SKM-1 treated with dmso at 0.1 percent for 144 hours (cell line): ENCODE results near the gene HPCAL1.

Experiments used
- DNase-seq: peaks from one replicate; lab custom pipeline; 2025; ENCODE audit not compliant: unreplicated experiment; lab: John Stamatoyannopoulos, UW

Gene HPCAL1

GRCh38 chr2:10269291-10269690 lies 33.4 kb upstream of the HPCAL1 start:
- DNase-seq: no peak

GRCh38 chr2:10269711-10270610 lies 32.7 kb upstream of the HPCAL1 start:
- DNase-seq: no peak

GRCh38 chr2:10271509-10271908 lies 31.2 kb upstream of the HPCAL1 start:
- DNase-seq: no peak

GRCh38 chr2:10271946-10272345 lies 30.8 kb upstream of the HPCAL1 start:
- no peak for DNase-seq

GRCh38 chr2:10272464-10272863 lies 30.2 kb upstream of the HPCAL1 start:
- DNase-seq: no peak

GRCh38 chr2:10273215-10274175 lies 29.2 kb upstream of the HPCAL1 start:
- no peak for DNase-seq

- no peak for DNase-seq
Observed at GRCh38 chr2:10274376-10274775, 28.3 kb upstream of the HPCAL1 start.

- no peak for DNase-seq
Observed at GRCh38 chr2:10274983-10275802, 27.5 kb upstream of the HPCAL1 start.

- no peak for DNase-seq
Observed at GRCh38 chr2:10276481-10277292, 26.0 kb upstream of the HPCAL1 start.

GRCh38 chr2:10277293-10278028 lies 25.2 kb upstream of the HPCAL1 start:
- DNase-seq: no peak

- peak; percentile 91 for DNase-seq
Observed at GRCh38 chr2:10278029-10278762, 24.5 kb upstream of the HPCAL1 start.

- no peak for DNase-seq
Observed at GRCh38 chr2:10278763-10279471, 23.8 kb upstream of the HPCAL1 start.

GRCh38 chr2:10279472-10279870 lies 23.2 kb upstream of the HPCAL1 start:
- no peak for DNase-seq

GRCh38 chr2:10279946-10280463 lies 22.7 kb upstream of the HPCAL1 start:
- no peak for DNase-seq

GRCh38 chr2:10281891-10282290 lies 20.8 kb upstream of the HPCAL1 start:
- no peak for DNase-seq

GRCh38 chr2:10282611-10283105 lies 20.0 kb upstream of the HPCAL1 start:
- no peak for DNase-seq
